SH-SY5Y (cell line): ENCODE data around the gene NXNL2.

Source experiments
- GATA2 ChIP-seq: IDR thresholded peaks from 2 replicates; pipeline ENCODE4 v1.6.1; 2011; ENCODE audit warnings: mild to moderate bottlenecking, low read depth, low read length
- GATA3 ChIP-seq: IDR thresholded peaks from 2 replicates; pipeline ENCODE4 v1.6.1; 2011; ENCODE audit warnings: low read depth, mild to moderate bottlenecking, low read length, moderate library complexity

DNA sequence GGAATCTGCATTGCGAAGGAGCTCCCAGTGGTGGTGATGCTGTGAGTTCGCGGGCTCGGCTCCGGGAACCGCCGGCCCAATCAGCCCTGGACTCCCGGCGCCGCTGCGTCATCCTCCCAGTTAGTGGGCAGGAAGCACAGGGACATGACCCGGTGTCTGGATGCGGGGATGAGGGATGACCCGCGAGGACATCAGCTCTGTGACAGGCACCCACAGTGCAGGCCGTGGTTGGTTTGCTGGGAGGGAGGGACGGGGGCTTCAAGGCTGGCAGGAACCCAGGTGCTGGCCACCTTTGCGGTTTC is 996 bp downstream of the NXNL2 start:
- TF ChIP-seq GATA2 (no peak), GATA3 (no peak)
